ENCODE results near the gene CHID1. TPM values are rescaled to one million over a fixed set of nuclear protein-coding genes. Genes with fewer than 3 reads are reported as not detected.

Gene CHID1
- total RNA-seq, 1 donor, result 42.3 TPM

- peak; percentile 89 for TF ChIP-seq CTCF (IDR thresholded peaks at IDR 0.05; ENCODE audit: insufficient read depth, low read depth, low read length)
- DNase-seq (ENCODE audit: low read depth), result peak; percentile 40
- no peak overlapping the region for H3K4me3 ChIP-seq (ENCODE audit: low read depth, low read length)
Measured at GRCh38 chr11:848380-848931, 62.2 kb downstream of the CHID1 start.

DNA sequence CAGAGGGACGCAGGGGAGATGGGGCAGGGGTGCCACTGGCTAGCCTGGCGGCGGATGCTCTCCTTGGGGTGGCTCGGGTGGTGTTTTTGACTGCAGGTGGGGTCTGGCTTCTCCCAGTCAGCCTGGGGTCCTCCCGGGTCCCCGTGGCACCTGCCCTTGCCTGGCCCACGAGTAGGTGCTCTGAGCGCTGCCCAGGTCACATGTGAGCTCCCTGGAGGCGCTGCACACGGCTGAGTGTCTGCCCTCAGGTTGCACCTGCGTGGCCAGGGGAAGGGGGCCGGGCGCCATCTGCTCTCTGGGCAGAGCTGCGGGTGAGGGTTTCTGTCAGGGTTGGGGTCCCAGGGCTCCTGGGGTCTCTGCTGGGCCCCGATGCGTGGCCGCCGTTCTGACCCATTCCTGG lies 62.7 kb downstream of the CHID1 start:
- DNase-seq (ENCODE audit: low read depth), result no peak
- no peak for TF ChIP-seq CTCF (IDR thresholded peaks at IDR 0.05; ENCODE audit: insufficient read depth, low read depth, low read length)
- no peak overlapping the region for H3K4me3 ChIP-seq (ENCODE audit: low read depth, low read length)

DNA sequence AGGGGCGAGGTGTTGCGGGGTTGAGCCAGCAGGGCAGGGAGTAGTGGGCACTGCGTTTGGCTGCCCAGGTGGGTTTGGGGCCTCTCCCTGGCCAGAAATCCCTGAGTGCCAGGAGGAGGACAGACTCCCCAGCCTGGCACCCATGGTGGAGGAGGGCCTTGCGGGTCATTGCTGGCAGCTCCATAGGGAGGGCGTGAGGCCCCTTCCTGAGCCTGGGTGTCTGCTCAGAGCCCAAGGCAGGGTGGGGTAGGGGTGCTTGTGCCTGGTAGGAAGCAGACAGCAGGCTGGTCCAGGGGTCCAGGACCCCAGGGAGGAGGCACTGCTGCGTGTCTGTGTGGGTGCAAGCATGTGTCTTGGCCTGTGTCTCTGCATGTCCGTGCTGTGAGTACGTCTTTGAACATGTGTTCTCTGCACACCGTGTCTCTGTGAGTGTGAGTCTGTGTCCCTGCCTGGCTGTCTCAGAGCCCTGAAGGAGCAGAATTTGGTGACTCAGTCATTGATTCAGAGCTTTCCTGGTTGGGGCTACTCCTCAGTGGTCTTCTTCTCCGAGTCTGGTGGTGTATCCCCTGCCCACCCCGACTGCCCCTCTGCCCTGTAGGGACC lies 64.0 kb downstream of the CHID1 start:
- no peak overlapping the region for H3K4me3 ChIP-seq (ENCODE audit: low read depth, low read length)
- DNase-seq (ENCODE audit: low read depth), result no peak
- TF ChIP-seq CTCF (IDR thresholded peaks at IDR 0.05; ENCODE audit: insufficient read depth, low read depth, low read length), result no peak

- H3K4me3 ChIP-seq (ENCODE audit: low read depth, low read length), result peak overlapping the region; percentile 86
- DNase-seq (ENCODE audit: low read depth), result no peak
- no peak for TF ChIP-seq CTCF (IDR thresholded peaks at IDR 0.05; ENCODE audit: insufficient read depth, low read depth, low read length)
Measured at GRCh38 chr11:845872-846495, 64.6 kb downstream of the CHID1 start.

- H3K4me3 ChIP-seq (ENCODE audit: low read depth, low read length), result peak overlapping the region; percentile 86
- DNase-seq (ENCODE audit: low read depth), result peak; percentile 97
- no peak for TF ChIP-seq CTCF (IDR thresholded peaks at IDR 0.05; ENCODE audit: insufficient read depth, low read depth, low read length)
Measured at GRCh38 chr11:844693-845644, 65.6 kb downstream of the CHID1 start.

DNA sequence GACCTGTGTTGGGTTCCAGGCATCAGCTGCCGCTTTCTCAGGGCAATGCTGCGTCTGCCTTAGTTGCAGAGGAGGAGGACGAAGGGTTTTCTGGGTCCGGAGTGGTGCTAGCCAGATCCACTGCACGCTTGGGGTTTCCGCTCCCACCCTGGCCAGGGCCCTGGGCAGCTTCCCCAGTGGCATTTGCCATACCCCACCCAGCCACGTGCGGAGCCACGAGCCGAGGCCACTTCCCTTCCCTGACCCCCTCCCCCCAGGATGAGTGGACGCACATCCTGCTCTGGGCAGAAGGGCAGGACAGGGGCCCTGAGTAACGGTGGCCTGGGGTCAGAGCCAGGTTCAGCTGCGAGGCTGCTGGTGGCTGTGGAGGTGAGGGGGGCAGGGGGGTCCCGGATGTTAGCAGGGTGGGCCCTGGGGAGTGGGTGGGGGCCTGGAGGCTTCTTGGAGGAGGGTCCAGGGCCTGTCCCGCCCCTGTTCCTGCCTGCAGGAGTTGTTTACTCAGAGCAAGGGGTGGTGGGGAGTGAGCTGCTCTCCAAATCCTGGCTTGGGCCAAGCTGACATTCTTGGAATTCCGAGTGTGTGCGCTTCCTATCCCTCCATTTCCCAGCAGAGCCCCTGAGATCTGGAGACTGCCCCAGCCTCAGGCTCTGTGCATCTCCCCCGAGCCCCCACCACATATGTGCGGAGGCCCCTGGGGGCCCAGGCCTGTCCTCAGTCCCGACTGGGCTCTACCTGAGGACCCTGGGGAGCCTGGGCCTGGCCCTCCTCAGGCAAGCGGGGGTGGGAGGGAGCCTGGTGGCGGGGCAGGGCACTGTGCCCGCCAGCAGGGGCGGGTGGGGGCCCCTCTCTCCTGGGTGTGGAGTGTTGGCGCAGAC lies 66.6 kb downstream of the CHID1 start:
- H3K4me3 ChIP-seq (ENCODE audit: low read depth, low read length), result peak overlapping the region; percentile 86
- DNase-seq (ENCODE audit: low read depth), result peak; percentile 95
- TF ChIP-seq CTCF (IDR thresholded peaks at IDR 0.05; ENCODE audit: insufficient read depth, low read depth, low read length), result no peak

Data from fibroblast of villous mesenchyme (primary cell).